Stimulated activated CD4-positive, alpha-beta T cell treated with anti-CD3 and anti-CD28 coated beads, Interleukin-1b, Interleukin-23, amount 100 ng/mL, for 48 hours (primary cell): ENCODE results near the gene ZNF649.
A peak's percentile ranks its signal among the peaks of the same experiment; 100 is the strongest.
"Not testable (repeated sequence)": the region's sequence is repeated elsewhere in the genome, so short reads cannot be mapped to it uniquely, and the experiment has no call there.

ENCODE experiments used
- DNase-seq: peaks from one replicate; pipeline ENCODE4 v3.0.0-alpha.2; 2020

ZNF649 gene

DNA sequence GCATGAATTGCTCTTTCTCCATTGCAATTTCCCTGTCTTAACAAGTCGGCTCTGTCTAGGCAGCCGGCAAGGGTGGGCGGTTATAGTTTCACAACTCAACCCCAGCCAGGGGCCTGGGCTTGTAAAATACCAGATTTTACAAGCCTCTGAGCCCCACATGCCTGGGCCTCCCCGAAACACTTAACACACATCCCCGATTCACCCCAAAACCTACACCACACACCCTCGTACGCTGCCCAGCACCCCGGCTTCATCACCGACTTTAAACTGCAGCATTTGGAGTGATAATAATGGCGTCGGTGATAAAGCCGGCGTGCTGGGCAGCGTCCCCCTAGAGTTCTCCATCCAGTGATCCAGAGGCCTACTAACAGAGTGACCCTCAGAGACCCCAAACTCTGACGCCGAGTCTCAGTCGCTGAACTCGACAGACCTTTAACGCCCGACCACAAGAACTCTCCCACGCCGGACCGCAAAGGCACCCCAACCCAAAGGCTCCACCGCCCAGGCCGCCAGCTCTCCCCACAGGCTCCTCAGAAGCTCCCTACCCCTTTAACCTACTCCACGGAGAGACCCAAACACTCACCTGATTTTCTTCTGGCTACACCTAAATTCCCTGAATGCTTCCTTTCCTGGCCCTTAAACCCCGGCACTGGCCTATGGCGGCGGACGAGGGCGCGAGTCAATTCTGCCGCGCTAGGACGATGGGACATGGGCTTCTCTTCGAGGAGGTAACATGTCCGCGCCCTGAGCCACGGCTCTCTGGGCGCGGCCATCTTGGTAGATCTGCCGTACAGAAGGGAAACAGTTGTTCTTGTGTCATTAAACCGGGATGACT is at the start of gene ZNF649:
Gene ZNF649 (minus strand): TSS at position 687 of the 835 bp plus-strand sequence. CDS start 4,910 bp downstream, outside the sequence.
- peak; percentile 84 for DNase-seq

- DNase-seq: no peak
Observed at GRCh38 chr19:51948975-51949374, 44.2 kb upstream of the ZNF649 start.

DNA sequence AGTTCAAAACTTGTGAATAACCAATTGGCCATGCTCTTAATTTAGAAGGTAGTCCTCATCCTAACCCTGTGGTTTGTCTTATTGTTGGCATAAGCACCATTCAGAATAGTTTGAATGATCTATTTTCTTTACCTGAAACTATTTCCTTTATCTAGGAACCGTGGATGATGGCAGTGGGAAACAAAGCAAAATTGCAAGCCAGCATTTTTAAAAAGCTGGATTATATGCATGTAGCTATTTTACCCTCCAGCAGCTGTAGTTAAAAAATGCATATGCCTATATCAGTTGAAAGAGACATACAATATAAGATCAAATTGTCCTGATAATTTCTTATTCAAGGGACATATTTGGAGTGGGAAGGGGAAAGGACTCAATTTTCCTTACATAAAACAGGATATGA is 41.8 kb upstream of the ZNF649 start:
- no peak for DNase-seq

- DNase-seq: no peak
Observed at GRCh38 chr19:51944798-51945552, 40.2 kb upstream of the ZNF649 start.

- no peak for DNase-seq
Observed at GRCh38 chr19:51938936-51939335, 34.1 kb upstream of the ZNF649 start.

- no peak for DNase-seq
Observed at GRCh38 chr19:51931921-51932320, 27.1 kb upstream of the ZNF649 start.

- no peak for DNase-seq
Observed at GRCh38 chr19:51927859-51928258, 23.0 kb upstream of the ZNF649 start.

- peak; percentile 85 for DNase-seq
Observed at GRCh38 chr19:51926784-51927741, 22.2 kb upstream of the ZNF649 start, which contains the start of gene ZNF613. TSS of gene ZNF613 (plus strand) at chr19:51927472. CDS start at chr19:51936221, 8,749 bp downstream.

- peak; percentile 1 for DNase-seq
Observed at GRCh38 chr19:51926426-51926783, 21.6 kb upstream of the ZNF649 start.

DNA sequence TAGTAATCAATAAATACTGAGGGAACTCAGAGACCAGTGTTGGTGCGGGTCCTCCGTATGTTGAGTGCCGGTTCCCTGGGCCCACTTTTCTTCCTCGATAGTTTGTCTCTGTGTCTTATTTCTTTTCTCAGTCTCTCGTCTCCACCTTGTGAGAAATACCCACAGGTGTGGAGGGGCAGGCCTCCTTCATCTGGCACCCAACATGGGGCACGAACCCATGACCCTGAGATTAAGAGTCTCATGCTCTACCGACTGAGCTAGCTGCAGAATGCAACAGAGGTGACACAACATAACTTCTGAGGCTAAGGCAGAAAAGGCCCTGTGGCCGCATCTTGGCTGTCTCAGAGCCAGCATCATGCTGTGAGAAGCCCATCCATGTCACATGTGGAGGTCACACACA is 17.1 kb upstream of the ZNF649 start:
- DNase-seq: no peak

- no peak for DNase-seq
Observed at GRCh38 chr19:51919606-51920005, 14.8 kb upstream of the ZNF649 start.

DNA sequence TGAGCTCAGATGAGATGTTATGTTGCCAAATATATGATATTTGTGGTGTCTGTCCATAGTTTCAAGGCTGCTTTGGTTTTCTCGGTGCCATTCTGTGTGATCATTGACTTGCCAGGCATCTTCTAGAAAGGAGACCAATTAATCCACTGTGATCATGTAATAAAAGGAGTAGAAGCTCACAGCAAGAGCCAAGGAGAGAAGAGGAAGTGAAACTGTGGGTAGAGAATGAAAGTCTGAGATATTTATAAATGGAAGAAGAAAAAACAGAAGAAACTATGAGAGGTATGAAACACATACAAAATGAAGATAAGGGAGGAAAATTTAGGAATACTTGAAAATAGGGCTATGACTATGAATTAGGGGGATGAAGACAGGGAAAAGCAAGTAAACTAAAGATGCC is 11.3 kb upstream of the ZNF649 start:
- no peak for DNase-seq

- DNase-seq: no peak
Observed at GRCh38 chr19:51915324-51915867, 10.6 kb upstream of the ZNF649 start.

GRCh38 chr19:51907981-51908380 is 3.2 kb upstream of the ZNF649 start:
- not testable (repeated sequence) for DNase-seq

DNA sequence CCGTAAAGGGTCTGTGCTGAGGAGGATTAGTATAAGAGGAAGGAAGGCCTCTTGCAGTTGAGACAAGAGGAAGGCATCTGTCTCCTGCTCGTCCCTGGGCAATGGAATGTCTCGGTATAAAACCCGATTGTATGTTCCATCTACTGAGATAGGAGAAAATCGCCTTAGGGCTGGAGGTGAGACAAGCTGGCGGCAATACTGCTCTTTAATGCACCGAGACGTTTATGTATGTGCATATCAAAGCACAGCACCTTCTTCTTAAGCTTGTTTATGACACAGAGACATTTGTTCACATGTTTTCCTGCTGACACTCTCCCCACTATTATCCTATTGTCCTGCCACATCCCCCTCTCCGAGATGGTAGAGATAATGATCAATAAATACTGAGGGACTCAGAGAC is 1.3 kb upstream of the ZNF649 start:
- DNase-seq: not testable (repeated sequence)

GRCh38 chr19:51905639-51906038 is 822 bp upstream of the ZNF649 start:
- DNase-seq: not testable (repeated sequence)

- no peak for DNase-seq
Observed at GRCh38 chr19:51905206-51905605, 389 bp upstream of the ZNF649 start.

- DNase-seq: no peak
Observed at GRCh38 chr19:51903192-51903591, 1.6 kb downstream of the ZNF649 start.

DNA sequence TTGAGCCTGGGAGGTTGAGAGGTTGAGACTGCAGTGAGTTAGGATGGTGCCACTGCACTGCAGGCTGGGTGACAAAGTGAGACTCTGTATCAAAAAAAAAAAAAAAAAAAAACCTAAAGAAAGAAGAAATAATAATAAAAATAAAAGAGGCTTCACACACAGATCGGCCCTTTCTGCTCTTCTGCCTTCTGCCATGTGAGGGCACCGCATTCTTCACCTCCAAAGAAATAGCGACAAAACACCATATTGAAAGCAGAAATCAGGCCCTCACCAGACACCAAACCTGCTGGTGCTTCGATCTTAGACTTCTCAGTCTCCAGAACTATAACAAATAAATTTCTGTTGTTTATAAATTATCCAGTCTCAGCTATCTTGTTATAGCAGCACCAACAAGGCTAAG is 3.0 kb downstream of the ZNF649 start:
- DNase-seq: no peak

DNA sequence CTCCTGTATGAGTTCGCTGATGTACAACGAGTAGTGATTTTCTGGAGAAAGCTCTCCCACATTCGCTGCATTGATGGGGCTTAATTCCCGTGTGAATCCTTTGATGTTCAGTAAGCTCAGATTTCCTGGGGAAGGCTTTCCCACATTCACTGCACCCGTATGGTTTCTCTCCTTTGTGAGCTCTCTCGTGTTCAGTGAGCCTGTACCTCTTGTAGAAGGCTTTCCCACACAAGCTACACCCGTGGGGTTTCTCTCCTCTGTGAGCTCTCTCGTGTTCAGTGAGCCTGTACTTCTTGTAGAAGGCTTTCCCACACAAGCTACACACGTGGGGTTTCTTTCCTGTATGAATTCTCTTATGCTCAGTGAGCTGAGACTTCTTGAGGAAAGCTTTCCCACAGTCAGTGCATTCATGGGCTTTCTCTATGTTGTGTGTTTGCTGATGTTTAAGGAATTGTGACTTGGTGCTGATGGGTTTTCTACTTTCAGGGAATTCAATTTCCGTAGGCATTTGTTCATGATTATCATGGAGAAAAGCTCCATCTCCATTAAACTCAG is 13.5 kb downstream of the ZNF649 start:
- no peak for DNase-seq

GRCh38 chr19:51889934-51890333 is 14.9 kb downstream of the ZNF649 start:
- no peak for DNase-seq
